ENCODE results near the gene CHRM4.
"Not testable (repeated sequence)": the region's sequence is repeated elsewhere in the genome, so short reads cannot be mapped to it uniquely, and the experiment has no call there.

Gene CHRM4

GRCh38 chr11:46372086-46372485, 19.5 kb downstream of the CHRM4 start:
- FAIRE-seq = no peak
- TF ChIP-seq POLR2A (IDR thresholded peaks at IDR 0.05; ENCODE audit: low read depth, low read length) (no peak), PAX5 (IDR thresholded peaks at IDR 0.05; ENCODE audit: insufficient read depth, low read length, severe bottlenecking) (no peak), POU2F2 (IDR thresholded peaks at IDR 0.05; ENCODE audit: low read depth, low read length) (no peak), POLR2AphosphoS5 (IDR thresholded peaks at IDR 0.05; ENCODE audit: low read depth, low read length) (no peak)
- DNase-seq (ENCODE audit: insufficient read length, low spot score) = no peak

DNA sequence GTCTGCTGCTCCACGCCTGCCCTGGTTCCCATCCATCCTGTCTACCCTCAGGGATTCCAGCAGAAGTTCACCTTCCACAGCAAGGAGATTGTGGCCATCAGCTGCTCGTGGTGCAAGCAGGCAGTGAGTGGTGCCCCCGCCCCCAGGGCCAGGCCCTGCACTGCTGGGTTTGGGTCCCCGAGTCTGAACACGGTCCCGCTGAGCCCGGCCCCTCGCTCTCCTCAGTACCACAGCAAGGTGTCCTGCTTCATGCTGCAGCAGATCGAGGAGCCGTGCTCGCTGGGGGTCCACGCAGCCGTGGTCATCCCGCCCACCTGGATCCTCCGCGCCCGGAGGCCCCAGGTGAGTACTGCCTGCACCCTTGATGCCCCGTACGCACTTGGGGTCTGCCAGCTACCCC, 20.3 kb downstream of the CHRM4 start:
- not testable (repeated sequence) for DNase-seq (ENCODE audit: insufficient read length, low spot score); FAIRE-seq

DNA sequence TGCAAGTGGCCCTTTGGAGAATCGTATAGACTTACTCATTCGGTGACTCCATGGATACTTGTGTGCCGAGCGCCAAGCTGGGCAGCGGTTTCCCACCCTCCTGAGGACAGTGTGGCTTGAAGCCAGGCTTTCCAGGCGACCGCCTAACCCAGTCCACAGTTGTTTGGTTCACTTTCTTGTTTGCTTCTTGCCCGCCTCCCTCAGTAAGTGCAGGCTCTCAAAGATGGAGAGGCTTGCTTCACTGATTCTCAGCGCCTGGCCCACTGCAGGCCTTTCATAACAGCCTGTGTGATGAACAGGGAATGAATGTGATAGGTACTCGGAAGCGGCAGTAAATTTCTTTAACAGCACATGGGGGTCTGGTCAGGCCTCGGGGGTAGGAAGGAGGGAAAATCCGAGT, 21.3 kb downstream of the CHRM4 start:
- no peak for FAIRE-seq
- no peak for DNase-seq (ENCODE audit: insufficient read length, low spot score)
- TF ChIP-seq POU2F2 (IDR thresholded peaks at IDR 0.05; ENCODE audit: low read depth, low read length) (no peak), PAX5 (IDR thresholded peaks at IDR 0.05; ENCODE audit: insufficient read depth, low read length, severe bottlenecking) (no peak), SPI1 (IDR thresholded peaks at IDR 0.05; ENCODE audit: low read depth, low read length) (no peak), TAF1 (IDR thresholded peaks at IDR 0.05; ENCODE audit: low read depth, low read length) (no peak), POLR2A (IDR thresholded peaks at IDR 0.05; ENCODE audit: low read depth, low read length) (no peak), POLR2AphosphoS5 (IDR thresholded peaks at IDR 0.05; ENCODE audit: low read depth, low read length) (no peak)

GRCh38 chr11:46369458-46370152, 22.0 kb downstream of the CHRM4 start:
- FAIRE-seq = peak; percentile 83
- peak; percentile 82 for DNase-seq (ENCODE audit: insufficient read length, low spot score)
- TF ChIP-seq POLR2AphosphoS5 (IDR thresholded peaks at IDR 0.05; ENCODE audit: low read depth, low read length) = 0 out of 2 replicates have a peak, but pooled peaks have one; percentile 15
- TF ChIP-seq PAX5 (IDR thresholded peaks at IDR 0.05; ENCODE audit: insufficient read depth, low read length, severe bottlenecking) = no peak
- TF ChIP-seq POLR2A (IDR thresholded peaks at IDR 0.05; ENCODE audit: low read depth, low read length) = no peak
- TF ChIP-seq POU2F2 (IDR thresholded peaks at IDR 0.05; ENCODE audit: low read depth, low read length) = no peak
- no peak for TF ChIP-seq TAF1 (IDR thresholded peaks at IDR 0.05; ENCODE audit: low read depth, low read length)
- TF ChIP-seq SPI1 (IDR thresholded peaks at IDR 0.05; ENCODE audit: low read depth, low read length) = no peak

DNA sequence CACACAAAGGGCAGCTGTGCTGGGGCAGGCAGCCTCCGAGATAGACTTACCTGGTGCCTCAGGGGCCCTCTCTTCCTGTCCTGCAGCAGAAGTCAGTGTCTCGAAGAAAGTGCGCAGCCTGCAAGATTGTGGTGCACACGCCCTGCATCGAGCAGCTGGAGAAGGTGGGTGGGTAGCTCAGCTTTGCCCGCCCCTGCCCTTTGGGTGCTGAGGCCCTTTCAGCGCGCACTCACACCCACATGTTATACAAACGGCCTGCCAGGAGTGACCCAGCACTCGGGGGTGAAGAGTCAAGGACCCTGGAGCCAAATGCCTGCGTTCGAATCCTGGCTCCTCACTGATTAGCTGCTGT, 23.7 kb downstream of the CHRM4 start:
- DNase-seq (ENCODE audit: insufficient read length, low spot score) = no peak
- FAIRE-seq = no peak
- TF ChIP-seq TAF1 (IDR thresholded peaks at IDR 0.05; ENCODE audit: low read depth, low read length) = no peak
- no peak for TF ChIP-seq POLR2AphosphoS5 (IDR thresholded peaks at IDR 0.05; ENCODE audit: low read depth, low read length)
- no peak for TF ChIP-seq PAX5 (IDR thresholded peaks at IDR 0.05; ENCODE audit: insufficient read depth, low read length, severe bottlenecking)
- TF ChIP-seq POU2F2 (IDR thresholded peaks at IDR 0.05; ENCODE audit: low read depth, low read length) = no peak
- TF ChIP-seq POLR2A (IDR thresholded peaks at IDR 0.05; ENCODE audit: low read depth, low read length) = no peak
- TF ChIP-seq SPI1 (IDR thresholded peaks at IDR 0.05; ENCODE audit: low read depth, low read length) = no peak

DNA sequence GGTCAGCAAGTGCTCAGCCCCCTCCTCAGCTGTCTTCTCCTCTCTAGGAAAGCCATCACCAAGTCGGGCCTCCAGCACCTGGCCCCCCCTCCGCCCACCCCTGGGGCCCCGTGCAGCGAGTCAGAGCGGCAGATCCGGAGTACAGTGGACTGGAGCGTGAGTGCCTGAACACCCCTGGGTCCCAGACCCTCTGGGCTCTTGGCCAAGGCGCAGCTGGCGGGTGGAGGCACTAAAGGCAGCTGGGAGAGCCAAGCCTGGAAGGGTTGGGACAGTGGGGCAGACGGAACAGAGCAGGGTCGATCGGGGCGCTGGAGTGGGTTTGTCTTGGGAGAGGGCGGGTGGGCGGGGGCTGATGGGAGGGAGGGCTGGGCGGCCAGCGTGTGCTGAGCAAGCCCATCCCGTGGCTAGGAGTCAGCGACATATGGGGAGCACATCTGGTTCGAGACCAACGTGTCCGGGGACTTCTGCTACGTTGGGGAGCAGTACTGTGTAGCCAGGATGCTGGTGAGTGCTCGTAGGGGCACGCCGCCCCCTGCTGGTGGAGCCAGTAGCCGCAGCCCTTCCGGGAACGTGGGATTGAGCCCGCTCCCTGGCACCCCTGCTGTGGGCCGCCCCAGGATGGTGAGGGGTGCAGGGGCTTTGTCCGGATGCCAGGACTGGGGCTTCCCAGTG, 24.2 kb downstream of the CHRM4 start:
- peak; percentile 97 for FAIRE-seq
- TF ChIP-seq POLR2AphosphoS5 (IDR thresholded peaks at IDR 0.05; ENCODE audit: low read depth, low read length) (no peak), POLR2A (IDR thresholded peaks at IDR 0.05; ENCODE audit: low read depth, low read length) (no peak), TAF1 (IDR thresholded peaks at IDR 0.05; ENCODE audit: low read depth, low read length) (no peak), SPI1 (IDR thresholded peaks at IDR 0.05; ENCODE audit: low read depth, low read length) (no peak), PAX5 (IDR thresholded peaks at IDR 0.05; ENCODE audit: insufficient read depth, low read length, severe bottlenecking) (no peak), POU2F2 (IDR thresholded peaks at IDR 0.05; ENCODE audit: low read depth, low read length) (no peak)
- no peak for DNase-seq (ENCODE audit: insufficient read length, low spot score)

DNA sequence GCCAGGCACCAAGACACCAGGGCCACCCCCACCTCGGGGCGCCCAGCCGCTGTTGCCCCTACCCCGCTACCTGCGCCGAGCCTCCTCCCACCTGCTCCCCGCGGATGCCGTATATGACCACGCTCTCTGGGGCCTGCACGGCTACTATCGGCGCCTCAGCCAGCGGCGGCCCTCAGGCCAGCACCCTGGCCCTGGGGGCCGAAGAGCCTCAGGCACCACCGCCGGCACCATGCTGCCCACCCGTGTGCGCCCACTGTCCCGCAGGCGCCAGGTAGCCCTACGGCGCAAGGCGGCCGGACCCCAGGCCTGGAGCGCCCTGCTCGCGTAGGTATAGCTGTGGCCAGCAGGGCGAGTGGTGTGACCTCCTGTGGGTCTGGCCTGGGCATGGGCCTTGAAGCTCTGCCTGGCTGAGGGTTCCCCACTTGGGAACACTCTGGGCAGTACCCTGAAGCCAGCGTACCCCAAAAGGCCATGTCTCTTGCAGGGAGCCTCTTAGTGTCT, 24.9 kb downstream of the CHRM4 start:
- TF ChIP-seq SPI1 (IDR thresholded peaks at IDR 0.05; ENCODE audit: low read depth, low read length) = no peak
- no peak for TF ChIP-seq POLR2AphosphoS5 (IDR thresholded peaks at IDR 0.05; ENCODE audit: low read depth, low read length)
- TF ChIP-seq TAF1 (IDR thresholded peaks at IDR 0.05; ENCODE audit: low read depth, low read length) = no peak
- no peak for TF ChIP-seq PAX5 (IDR thresholded peaks at IDR 0.05; ENCODE audit: insufficient read depth, low read length, severe bottlenecking)
- no peak for TF ChIP-seq POU2F2 (IDR thresholded peaks at IDR 0.05; ENCODE audit: low read depth, low read length)
- TF ChIP-seq POLR2A (IDR thresholded peaks at IDR 0.05; ENCODE audit: low read depth, low read length) = no peak
- DNase-seq (ENCODE audit: insufficient read length, low spot score) = no peak

DNA sequence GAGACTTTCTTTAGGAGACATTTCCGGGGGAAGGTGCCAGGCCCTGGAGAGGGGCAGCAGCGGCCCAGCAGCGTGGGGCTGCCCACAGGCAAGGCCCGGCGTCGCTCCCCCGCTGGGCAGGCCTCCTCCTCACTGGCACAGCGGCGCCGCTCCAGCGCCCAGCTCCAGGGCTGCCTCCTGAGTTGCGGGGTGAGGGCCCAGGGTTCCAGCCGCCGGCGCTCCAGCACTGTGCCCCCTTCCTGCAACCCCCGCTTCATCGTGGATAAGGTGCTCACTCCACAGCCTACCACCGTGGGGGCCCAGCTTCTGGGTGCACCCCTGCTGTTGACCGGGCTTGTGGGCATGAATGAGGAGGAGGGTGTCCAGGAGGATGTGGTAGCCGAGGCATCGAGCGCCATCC, 25.3 kb downstream of the CHRM4 start:
- FAIRE-seq = no peak
- no peak for DNase-seq (ENCODE audit: insufficient read length, low spot score)
- TF ChIP-seq POLR2AphosphoS5 (IDR thresholded peaks at IDR 0.05; ENCODE audit: low read depth, low read length) (no peak), POU2F2 (IDR thresholded peaks at IDR 0.05; ENCODE audit: low read depth, low read length) (no peak), PAX5 (IDR thresholded peaks at IDR 0.05; ENCODE audit: insufficient read depth, low read length, severe bottlenecking) (no peak), POLR2A (IDR thresholded peaks at IDR 0.05; ENCODE audit: low read depth, low read length) (no peak), SPI1 (IDR thresholded peaks at IDR 0.05; ENCODE audit: low read depth, low read length) (no peak), TAF1 (IDR thresholded peaks at IDR 0.05; ENCODE audit: low read depth, low read length) (no peak)

More for the DNA sequence above, 24.9 kb downstream of the CHRM4 start:
- FAIRE-seq = no peak

- DNase-seq (ENCODE audit: insufficient read length, low spot score) = no peak
- FAIRE-seq = no peak
- TF ChIP-seq TAF1 (IDR thresholded peaks at IDR 0.05; ENCODE audit: low read depth, low read length) (no peak), POLR2A (IDR thresholded peaks at IDR 0.05; ENCODE audit: low read depth, low read length) (no peak), POU2F2 (IDR thresholded peaks at IDR 0.05; ENCODE audit: low read depth, low read length) (no peak), SPI1 (IDR thresholded peaks at IDR 0.05; ENCODE audit: low read depth, low read length) (no peak), POLR2AphosphoS5 (IDR thresholded peaks at IDR 0.05; ENCODE audit: low read depth, low read length) (no peak), PAX5 (IDR thresholded peaks at IDR 0.05; ENCODE audit: insufficient read depth, low read length, severe bottlenecking) (no peak)
Measured at GRCh38 chr11:46364791-46365190, 26.8 kb downstream of the CHRM4 start.

Data from GM12891 (cell line).